Activated T-cell treated with anti-CD3 and anti-CD28 coated beads for 48 hours (primary cell): ENCODE data around the gene COG6.

Experiments used
- DNase-seq: peaks from one replicate; pipeline ENCODE4 v3.0.0-alpha.2; 2020; ENCODE audit warnings: low read depth

Gene COG6

GRCh38 chr13:39655569-39656324 is at the start of gene COG6:
TSS of gene COG6 (plus strand) at chr13:39655662. CDS start at chr13:39655727, 65 bp downstream.
- peak; percentile 92 for DNase-seq

DNA sequence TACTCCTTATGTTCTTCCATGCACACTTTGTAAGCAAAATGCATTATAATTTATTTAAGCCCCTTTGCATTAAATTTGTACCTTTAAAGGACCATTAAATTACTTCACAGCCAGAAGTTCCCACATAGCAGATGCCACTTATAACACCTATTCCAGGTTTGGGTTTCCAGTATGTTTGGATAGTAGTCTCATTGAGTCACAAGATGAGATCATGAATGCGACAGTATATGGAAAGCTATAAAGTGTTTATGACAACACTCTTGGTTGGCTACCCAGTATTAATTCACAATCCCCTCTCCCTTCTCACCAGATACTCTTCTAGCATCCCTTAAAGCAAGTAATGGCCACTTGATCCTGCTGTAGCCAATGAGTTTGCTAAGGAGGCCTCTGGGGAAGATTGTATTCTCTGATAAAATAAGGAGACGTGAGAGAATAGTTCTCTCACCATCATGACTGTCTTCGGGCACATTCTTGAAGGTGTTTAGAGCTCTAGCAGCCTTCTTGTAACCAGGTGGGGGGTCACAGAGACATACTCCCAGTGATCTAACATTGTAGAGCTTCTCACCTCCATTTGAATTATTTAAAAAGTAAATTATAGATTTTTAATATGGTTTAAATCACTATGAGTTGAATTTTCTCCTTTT is 49.7 kb upstream of the COG6 start:
- no peak for DNase-seq

GRCh38 chr13:39607876-39608275 is 47.6 kb upstream of the COG6 start:
- DNase-seq = no peak

DNA sequence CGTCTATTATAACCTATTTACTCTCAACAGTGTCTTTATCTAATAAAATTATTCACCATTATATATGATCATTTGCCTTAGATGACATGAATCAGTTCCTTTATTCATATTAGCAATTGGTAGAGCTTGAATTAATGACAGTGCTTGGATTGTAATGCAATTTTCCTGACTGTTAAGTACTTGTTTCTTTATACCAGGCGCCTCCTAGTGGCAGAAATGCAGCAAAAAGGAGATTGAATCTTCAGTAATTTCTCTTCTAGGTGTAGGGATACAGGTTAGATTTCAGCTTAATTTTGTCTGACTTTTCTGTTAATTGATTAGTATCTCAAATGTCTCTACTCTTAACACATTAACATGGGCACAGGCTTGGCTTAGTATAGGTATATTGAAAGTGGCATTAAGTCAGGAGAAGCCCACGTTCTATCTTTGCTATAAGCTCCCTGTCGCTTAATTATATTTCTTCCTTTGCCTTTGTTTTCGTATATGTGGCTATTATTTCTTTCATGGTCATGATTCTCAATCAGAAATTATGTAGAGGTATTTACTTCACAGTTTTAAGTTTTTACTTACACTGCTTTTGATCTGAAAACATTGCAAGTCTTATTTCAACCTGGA is 43.3 kb upstream of the COG6 start:
- no peak for DNase-seq

- no peak for DNase-seq
Measured at GRCh38 chr13:39616087-39616694, 39.3 kb upstream of the COG6 start.

- DNase-seq = no peak
Measured at GRCh38 chr13:39618561-39618960, 36.9 kb upstream of the COG6 start.

GRCh38 chr13:39623466-39623865 is 32.0 kb upstream of the COG6 start:
- no peak for DNase-seq

- DNase-seq = no peak
Measured at GRCh38 chr13:39631307-39631706, 24.2 kb upstream of the COG6 start.

GRCh38 chr13:39632994-39633393 is 22.5 kb upstream of the COG6 start:
- no peak for DNase-seq

GRCh38 chr13:39635564-39635963 is 19.9 kb upstream of the COG6 start:
- no peak for DNase-seq

GRCh38 chr13:39637890-39638289 is 17.6 kb upstream of the COG6 start:
- DNase-seq = no peak

DNA sequence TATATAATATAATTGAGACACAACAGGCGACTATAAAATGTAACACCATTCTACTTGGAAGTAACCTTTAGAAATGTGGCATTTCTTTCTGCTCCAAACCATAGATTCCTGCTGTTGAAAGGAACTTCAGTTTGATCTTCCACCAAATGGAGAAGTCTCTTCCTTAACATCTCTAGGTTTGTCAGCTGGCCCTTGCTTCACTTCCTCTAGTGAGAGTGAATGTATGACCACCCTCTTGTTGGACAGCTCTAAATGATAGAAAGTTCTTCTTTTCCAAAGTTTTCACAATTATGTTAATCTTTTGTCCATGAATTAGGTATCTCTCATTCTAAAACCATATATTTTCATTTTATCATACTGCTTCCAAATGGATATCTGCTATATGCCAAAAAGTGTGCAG is 13.8 kb upstream of the COG6 start:
- no peak for DNase-seq

GRCh38 chr13:39646122-39646521 is 9.3 kb upstream of the COG6 start:
- no peak for DNase-seq

DNA sequence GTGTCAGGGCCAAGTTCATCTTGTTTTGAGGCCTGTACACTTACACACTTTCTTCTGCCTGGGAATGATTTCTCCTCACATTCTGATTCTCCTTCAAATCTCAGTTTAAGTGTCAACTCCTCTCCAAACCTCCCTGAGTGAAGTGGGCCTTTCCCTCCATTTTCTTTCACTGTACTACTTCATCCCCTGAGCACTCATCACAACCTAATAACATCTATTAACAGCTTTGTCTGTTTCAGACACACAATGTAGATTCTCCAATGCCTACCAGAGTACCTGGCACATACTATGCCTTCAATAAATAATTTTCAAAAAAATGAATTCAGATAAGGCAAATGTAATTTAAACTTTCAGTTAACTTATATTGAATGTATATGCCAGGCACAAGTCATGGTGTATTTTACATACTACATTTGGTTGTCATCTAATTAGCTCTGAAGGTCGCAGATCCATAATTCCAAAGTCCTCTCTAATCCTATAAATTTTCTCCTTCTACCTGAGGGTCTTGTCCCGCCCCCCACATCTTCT is 357 bp upstream of the COG6 start:
- DNase-seq = no peak

- no peak for DNase-seq
Measured at GRCh38 chr13:39656325-39656677, 839 bp downstream of the COG6 start.

DNA sequence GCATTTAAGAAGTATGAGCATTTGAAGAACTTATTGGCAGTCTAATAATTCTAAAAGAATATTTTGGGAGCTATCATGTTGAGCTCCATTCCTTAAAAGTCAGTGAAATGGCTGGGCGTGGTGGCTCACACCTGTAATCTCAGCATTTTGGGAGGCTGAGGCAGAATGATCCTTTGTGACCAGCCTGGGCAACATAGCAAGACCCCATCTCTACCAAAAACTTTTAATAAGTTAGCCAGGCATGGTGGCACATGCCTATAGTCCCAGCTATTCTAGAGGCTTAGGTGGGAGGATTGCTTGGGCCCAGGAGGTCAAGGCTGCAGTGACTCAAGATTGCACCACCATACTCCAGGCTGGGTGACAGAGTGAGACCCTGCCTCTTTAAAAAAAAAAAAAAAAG is 8.0 kb downstream of the COG6 start:
- no peak for DNase-seq

DNA sequence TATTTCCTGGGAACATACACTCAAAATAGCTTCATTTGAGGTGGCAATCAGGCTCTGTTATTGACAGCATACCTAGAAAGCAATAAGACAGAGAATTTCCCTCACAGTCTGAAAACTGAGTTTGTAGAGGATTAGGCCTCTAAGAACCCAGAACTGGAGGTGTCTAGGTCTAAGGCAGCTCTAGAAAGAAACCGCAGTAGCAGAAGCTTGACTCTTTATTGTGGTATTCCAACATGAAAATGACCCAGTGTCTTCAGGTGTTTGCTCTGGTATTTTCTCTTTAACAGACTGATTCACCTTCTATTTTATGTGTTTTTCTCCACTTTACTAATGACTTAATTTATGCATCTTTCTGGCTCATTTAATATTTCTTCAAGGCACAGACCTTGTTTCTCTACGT is 8.5 kb downstream of the COG6 start:
- DNase-seq = no peak

GRCh38 chr13:39665763-39666162 is 10.3 kb downstream of the COG6 start:
- DNase-seq = no peak

GRCh38 chr13:39670445-39670844 is 15.0 kb downstream of the COG6 start:
- no peak for DNase-seq

DNA sequence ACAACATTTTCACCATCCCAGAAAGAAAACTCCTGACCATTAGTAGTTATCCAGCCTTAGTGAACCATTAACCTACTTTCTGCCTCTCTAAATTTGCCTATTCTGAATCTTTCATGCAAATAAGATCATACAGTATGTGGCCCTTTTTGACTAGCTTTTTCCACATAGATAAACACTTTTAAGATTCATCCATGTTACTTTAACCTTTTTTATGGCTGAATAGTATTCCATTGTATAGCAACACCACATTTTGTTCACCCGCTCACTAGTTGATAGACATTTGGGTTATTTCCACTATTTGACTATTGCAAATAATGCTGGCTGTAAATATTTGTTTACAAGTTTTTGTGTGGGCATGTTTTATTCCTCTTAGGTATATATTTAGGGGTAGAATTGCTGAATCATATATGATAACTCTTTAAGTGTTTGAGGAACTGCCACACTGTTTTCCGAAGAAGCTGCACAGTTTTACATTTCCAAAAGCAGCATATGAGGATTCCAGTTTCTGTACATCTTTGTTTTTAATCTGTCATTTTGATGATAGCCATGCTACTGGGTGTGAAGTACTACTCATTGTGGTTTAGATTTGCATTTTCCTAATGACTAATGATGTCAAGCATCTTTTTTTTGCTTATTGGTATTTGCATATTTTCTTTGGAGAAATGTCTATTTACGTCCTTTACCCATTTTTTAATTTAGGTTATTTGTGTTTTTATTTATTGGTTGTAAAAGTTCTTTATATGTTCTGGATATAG is 17.1 kb downstream of the COG6 start:
- no peak for DNase-seq

DNA sequence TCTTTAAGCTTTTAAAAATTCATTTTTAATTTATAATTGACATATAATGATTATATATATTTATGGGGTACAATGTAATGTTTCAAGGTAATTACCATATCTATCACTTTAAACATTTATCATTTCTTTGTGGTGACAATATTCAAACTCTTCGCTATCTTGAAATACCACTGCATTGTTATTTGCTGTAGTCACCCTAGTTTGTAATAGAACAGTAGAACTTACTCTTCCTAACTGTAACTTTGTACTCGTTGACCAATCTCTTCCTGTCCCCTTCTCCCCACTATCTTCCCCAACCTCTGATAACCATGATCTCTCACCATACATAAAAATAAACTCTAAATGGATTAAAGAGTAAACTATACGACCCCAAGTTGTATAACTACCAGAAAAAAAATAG is 20.4 kb downstream of the COG6 start:
- no peak for DNase-seq

- no peak for DNase-seq
Measured at GRCh38 chr13:39676315-39676876, 20.9 kb downstream of the COG6 start.
